Measurements from ENCODE around the gene ANO4.

DNA sequence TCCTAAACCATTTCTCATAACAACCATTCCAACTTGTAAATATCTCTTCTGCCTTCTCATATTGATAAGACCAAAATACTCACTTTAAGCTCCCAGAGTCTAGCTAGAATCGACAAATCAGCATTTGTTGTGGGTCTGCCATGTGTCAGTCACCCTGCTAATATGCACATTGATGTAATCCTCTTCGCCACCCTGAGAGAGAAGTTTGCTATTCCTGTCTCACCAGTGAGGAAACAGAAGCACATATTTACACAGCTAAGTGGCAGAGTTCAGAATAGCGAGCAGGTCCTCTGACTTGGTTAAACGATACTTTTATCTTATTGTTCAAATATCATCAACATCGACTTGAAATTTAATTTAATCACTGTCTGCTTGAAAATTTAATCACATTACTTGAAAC lies 142.1 kb downstream of the ANO4 start:
- TF ChIP-seq, protein P1, sequence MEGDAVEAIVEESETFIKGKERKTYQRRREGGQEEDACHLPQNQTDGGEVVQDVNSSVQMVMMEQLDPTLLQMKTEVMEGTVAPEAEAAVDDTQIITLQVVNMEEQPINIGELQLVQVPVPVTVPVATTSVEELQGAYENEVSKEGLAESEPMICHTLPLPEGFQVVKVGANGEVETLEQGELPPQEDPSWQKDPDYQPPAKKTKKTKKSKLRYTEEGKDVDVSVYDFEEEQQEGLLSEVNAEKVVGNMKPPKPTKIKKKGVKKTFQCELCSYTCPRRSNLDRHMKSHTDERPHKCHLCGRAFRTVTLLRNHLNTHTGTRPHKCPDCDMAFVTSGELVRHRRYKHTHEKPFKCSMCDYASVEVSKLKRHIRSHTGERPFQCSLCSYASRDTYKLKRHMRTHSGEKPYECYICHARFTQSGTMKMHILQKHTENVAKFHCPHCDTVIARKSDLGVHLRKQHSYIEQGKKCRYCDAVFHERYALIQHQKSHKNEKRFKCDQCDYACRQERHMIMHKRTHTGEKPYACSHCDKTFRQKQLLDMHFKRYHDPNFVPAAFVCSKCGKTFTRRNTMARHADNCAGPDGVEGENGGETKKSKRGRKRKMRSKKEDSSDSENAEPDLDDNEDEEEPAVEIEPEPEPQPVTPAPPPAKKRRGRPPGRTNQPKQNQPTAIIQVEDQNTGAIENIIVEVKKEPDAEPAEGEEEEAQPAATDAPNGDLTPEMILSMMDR (optimal IDR thresholded peaks at IDR 0.05 in 1 of 3, IDR thresholded peaks at IDR 0.05 in 1 of 3, conservative IDR thresholded peaks at IDR 0.05 in 1 of 3; ENCODE audit: extremely low read depth in 1 of 3, insufficient read depth in 2 of 3, low read length in 3 of 3): no peak
- TF ChIP-seq EZH2 (IDR thresholded peaks at IDR 0.05; ENCODE audit: low read length): no peak

Measured in keratinocyte (primary cell).